Measurements from ENCODE around the gene SNAPIN.

DNA sequence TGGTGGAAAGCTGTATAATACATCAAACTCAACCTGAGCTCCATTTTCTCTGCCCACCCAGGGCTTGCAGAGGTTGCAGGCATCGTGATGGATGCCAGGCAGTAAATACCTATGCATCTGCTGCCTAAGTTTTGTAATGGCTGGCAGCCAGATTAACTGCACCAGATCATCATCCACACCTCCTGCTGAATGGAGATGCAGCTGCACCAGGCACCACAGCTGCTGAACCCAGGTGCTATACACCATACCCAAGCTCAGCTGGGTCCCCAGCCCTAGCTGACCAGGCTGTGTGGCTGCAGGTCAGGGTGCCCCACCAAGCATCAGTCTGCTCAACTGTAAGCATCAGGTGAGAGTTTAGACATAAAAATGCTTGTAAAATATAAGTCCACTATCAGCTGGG lies 6.7 kb upstream of the SNAPIN start:
- no peak for TF ChIP-seq CTCF (IDR thresholded peaks at IDR 0.05 in 4 of 5, conservative IDR thresholded peaks at IDR 0.05 in 1 of 5)
- no peak for TF ChIP-seq POLR2A (IDR thresholded peaks at IDR 0.05)

Measured in gastrocnemius medialis (tissue), 4 donors.